H9 (cell line): ENCODE results near the gene WNT10A. TPM values are rescaled to one million over a fixed set of nuclear protein-coding genes. Genes with fewer than 3 reads are reported as not detected.

Experiments
- DNase-seq: peaks from one replicate; pipeline ENCODE4 v3.0.0-alpha.2; 2017
- H2AFZ ChIP-seq: one replicate; pipeline ENCODE4 v1.6.1; 2013; ENCODE audit warnings: mild to moderate bottlenecking, low read length, control low read depth, moderate library complexity
- H2AK5ac ChIP-seq: 2 replicates; pipeline ENCODE4 v1.6.1; 2013; ENCODE audit warnings: low read length, control low read depth, mixed read lengths; ENCODE audit not compliant: insufficient read length
- H2BK120ac ChIP-seq: one replicate; pipeline ENCODE4 v1.6.1; 2013; ENCODE audit warnings: low read depth, mild to moderate bottlenecking, low read length, control low read depth, inconsistent platforms; ENCODE audit not compliant: poor library complexity, severe bottlenecking
- H2BK12ac ChIP-seq: 2 replicates; pipeline ENCODE4 v1.6.1; 2013; ENCODE audit warnings: low read length, control low read depth, mixed read lengths, low read depth; ENCODE audit not compliant: insufficient read length
- H2BK15ac ChIP-seq: 2 replicates; pipeline ENCODE4 v1.6.1; 2013; ENCODE audit warnings: low read depth, low read length, control low read depth
- H2BK20ac ChIP-seq: one replicate; pipeline ENCODE4 v1.6.1; 2013; ENCODE audit warnings: low read depth, mild to moderate bottlenecking, low read length, control low read depth, inconsistent platforms; ENCODE audit not compliant: poor library complexity, severe bottlenecking
- H2BK5ac ChIP-seq: 2 replicates; pipeline ENCODE4 v1.6.1; 2013; ENCODE audit warnings: low read length, control low read depth, mixed read lengths; ENCODE audit not compliant: insufficient read length
- H3K14ac ChIP-seq: 2 replicates; pipeline ENCODE4 v1.6.1; 2013; ENCODE audit warnings: low read length, control low read depth; ENCODE audit not compliant: insufficient read depth
- H3K18ac ChIP-seq: 2 replicates; pipeline ENCODE4 v1.6.1; 2013; ENCODE audit warnings: low read depth, mild to moderate bottlenecking, mixed read lengths, low read length, control low read depth; ENCODE audit not compliant: insufficient read length
- H3K23ac ChIP-seq: 2 replicates; pipeline ENCODE4 v1.6.1; 2013; ENCODE audit warnings: low read length, control low read depth, mixed read lengths, low read depth; ENCODE audit not compliant: insufficient read length
- H3K23me2 ChIP-seq: 2 replicates; pipeline ENCODE4 v1.6.1; 2013; ENCODE audit warnings: low read depth, mild to moderate bottlenecking, mixed read lengths, low read length, control low read depth; ENCODE audit not compliant: insufficient read length, poor library complexity, severe bottlenecking
- H3K27ac ChIP-seq: 2 replicates; pipeline ENCODE4 v1.5.1; 2013; ENCODE audit warnings: low read length, control low read depth, mixed read lengths, low read depth; ENCODE audit not compliant: insufficient read length
- H3K27me3 ChIP-seq: 2 replicates; pipeline ENCODE4 v1.6.1; 2013; ENCODE audit warnings: low read length, control low read depth, inconsistent platforms; ENCODE audit not compliant: insufficient read depth
- H3K4ac ChIP-seq: 2 replicates; pipeline ENCODE4 v1.6.1; 2013; ENCODE audit warnings: low read depth, mild to moderate bottlenecking, control low read depth, inconsistent platforms, low read length, moderate library complexity
- H3K4me1 ChIP-seq: 2 replicates; pipeline ENCODE4 v1.6.1; 2013; ENCODE audit warnings: low read length, control low read depth, inconsistent platforms; ENCODE audit not compliant: insufficient read depth
- H3K4me2 ChIP-seq: 2 replicates; pipeline ENCODE4 v1.6.1; 2013; ENCODE audit warnings: low read length, control low read depth, mixed read lengths; ENCODE audit not compliant: insufficient read length, insufficient read depth
- H3K56ac ChIP-seq: 2 replicates; pipeline ENCODE4 v1.6.1; 2013; ENCODE audit warnings: low read depth, mild to moderate bottlenecking, mixed read lengths, low read length, control low read depth; ENCODE audit not compliant: insufficient read length
- H3K79me1 ChIP-seq: 2 replicates; pipeline ENCODE4 v1.6.1; 2013; ENCODE audit warnings: low read depth, mild to moderate bottlenecking, moderate library complexity, low read length, control low read depth, inconsistent platforms; ENCODE audit not compliant: insufficient read depth, poor library complexity, severe bottlenecking
- H3K79me2 ChIP-seq: 2 replicates; pipeline ENCODE4 v1.6.1; 2013; ENCODE audit warnings: low read length, control low read depth, inconsistent platforms; ENCODE audit not compliant: insufficient read depth
- H3K9ac ChIP-seq: 2 replicates; pipeline ENCODE4 v1.6.1; 2013; ENCODE audit warnings: low read length, control low read depth, mixed read lengths; ENCODE audit not compliant: insufficient read length; ENCODE audit errors: extremely low read depth
- H3K9me3 ChIP-seq: one replicate; pipeline ENCODE4 v1.6.1; 2013; ENCODE audit warnings: low read depth, low read length, inconsistent platforms; ENCODE audit not compliant: control insufficient read depth
- H3T11ph ChIP-seq: one replicate; pipeline ENCODE4 v1.6.1; 2013; ENCODE audit warnings: mild to moderate bottlenecking, low read length, control low read depth, inconsistent platforms
- H4K20me1 ChIP-seq: one replicate; pipeline ENCODE4 v1.6.1; 2013; ENCODE audit not compliant: control insufficient read depth, insufficient read length, insufficient read depth
- H4K5ac ChIP-seq: 2 replicates; pipeline ENCODE4 v1.6.1; 2013; ENCODE audit warnings: low read depth, mild to moderate bottlenecking, mixed read lengths, low read length, control low read depth; ENCODE audit not compliant: insufficient read length
- H4K8ac ChIP-seq: replicated peaks from 2 replicates; pipeline ENCODE4 v1.6.1; 2013; ENCODE audit warnings: low read length, control low read depth, mixed read lengths, low read depth; ENCODE audit not compliant: insufficient read length
- H4K91ac ChIP-seq: 2 replicates; pipeline ENCODE4 v1.6.1; 2013; ENCODE audit warnings: low read depth, mild to moderate bottlenecking, moderate library complexity, mixed read lengths, low read length, control low read depth; ENCODE audit not compliant: insufficient read length
- H3K27ac Mint-ChIP-seq, 3 experiments: 2 replicates in 2 of 3; 3 replicates in 1 of 3; pipeline ENCODE4 v1.8.0; 2020 to 2021; ENCODE audit warnings: mixed read lengths in 3 of 3, mild to moderate bottlenecking in 1 of 3, moderate library complexity in 1 of 3
- H3K27me3 Mint-ChIP-seq: 2 replicates; pipeline ENCODE4 v1.8.0; 2021; ENCODE audit warnings: low read depth, mild to moderate bottlenecking, moderate library complexity, mixed read lengths
- H3K36me3 Mint-ChIP-seq, 3 experiments: 2 replicates in 2 of 3; 3 replicates in 1 of 3; pipeline ENCODE4 v1.8.0; 2020 to 2021; ENCODE audit warnings: low read depth in 3 of 3, mixed read lengths in 3 of 3; ENCODE audit not compliant: insufficient read depth in 1 of 3
- H3K4me1 Mint-ChIP-seq, 2 experiments: 2 replicates each; pipeline ENCODE4 v1.8.0; 2020; ENCODE audit warnings: mixed read lengths in 2 of 2
- H3K4me3 Mint-ChIP-seq, 2 experiments: 2 replicates in 1 of 2; 3 replicates in 1 of 2; pipeline ENCODE4 v1.8.0; 2020 to 2021; ENCODE audit warnings: mild to moderate bottlenecking in 2 of 2, mixed read lengths in 2 of 2, moderate library complexity in 1 of 2
- H3K9me3 Mint-ChIP-seq, 2 experiments: 2 replicates in 1 of 2; 3 replicates in 1 of 2; pipeline ENCODE4 v1.8.0; 2020; ENCODE audit warnings: mild to moderate bottlenecking in 2 of 2, mixed read lengths in 2 of 2, moderate library complexity in 1 of 2
- WGBS: extraction: QIAGEN DNeasy Blood & Tissue Kit; methylation state at CpG from one replicate; pipeline ENCODE4 v1.1.7; 2013; ENCODE audit warnings: missing lambda C conversion rate, low lambda C conversion rate, mixed read lengths; ENCODE audit not compliant: insufficient read length; ENCODE audit errors: extremely low coverage; 5-methylcytosine and 5-hydroxymethylcytosine counted together
- total RNA-seq: library from RNA; stranded (reverse); gene quantifications from 2 replicates; pipeline ENCODE4 v1.2.1, GENCODE V29; 2021
- TF ChIP-seq, protein P1 (sequence below): fragments of 200-600 bp; sonication (generic); conservative IDR thresholded peaks from 3 replicates; pipeline ENCODE4 v1.8.0; 2021; ENCODE audit warnings: antibody characterized with exemption, mild to moderate bottlenecking

Gene WNT10A
- total RNA-seq, 1 experiment from 2014 or later, result not detected

DNA sequence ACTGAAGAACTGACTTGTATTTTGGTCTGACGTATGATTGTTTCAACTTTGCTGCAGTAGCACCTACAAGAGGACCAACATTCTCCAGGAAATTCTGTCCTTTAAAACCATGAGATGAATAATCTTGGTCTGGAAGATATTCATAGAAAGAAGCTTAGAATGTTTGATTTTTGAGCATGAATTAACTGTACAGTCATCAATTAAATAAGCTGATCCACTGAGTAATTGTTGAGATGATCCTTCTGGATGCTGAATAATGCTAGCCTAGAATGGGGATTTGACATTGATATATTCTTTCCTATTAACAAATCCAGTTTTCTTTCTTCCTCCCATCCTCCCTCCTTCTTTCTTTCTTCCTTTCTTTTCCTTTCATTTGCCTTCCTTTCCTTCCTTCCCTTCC is 39.9 kb downstream of the WNT10A start:
- Histone ChIP-seq H2BK20ac (no peak overlapping the region), H3K4ac (no peak overlapping the region), H3K27me3 (no peaks in the 10 kb centered on the region), H3K4me2 (no peak overlapping the region), H3K4me1 (no peaks in the 10 kb centered on the region), H3K9ac (no peak overlapping the region), H2AFZ (no peak overlapping the region), H4K20me1 (no peaks in the 10 kb centered on the region), H2BK12ac (no peak overlapping the region), H2BK120ac (no peak overlapping the region), H4K5ac (no peak overlapping the region), H2BK15ac (no peak overlapping the region), H4K8ac (no peak overlapping the region), H3K18ac (no peak overlapping the region), H3T11ph (no peak overlapping the region), H3K79me1 (no peaks in the 10 kb centered on the region), H3K27ac (no peak overlapping the region), H3K79me2 (no peaks in the 10 kb centered on the region), H3K56ac (no peak overlapping the region), H3K23me2 (no peaks in the 10 kb centered on the region), H3K9me3 (no peaks in the 10 kb centered on the region), H4K91ac (no peak overlapping the region), H2AK5ac (no peak overlapping the region), H2BK5ac (no peak overlapping the region), H3K14ac (no peak overlapping the region), H3K23ac (no peak overlapping the region)
- Mint-ChIP-seq H3K27me3 (peaks cover 4% of the 10 kb centered on the region; the same call in 1 of the 2 replicates), H3K4me3 (no peak overlapping the region), H3K4me1 (no peaks in the 10 kb centered on the region), H3K9me3 (peaks cover 21 to 25% of the 10 kb centered on the region in 2 experiments), H3K36me3 (peaks cover 17 to 23% (median 22%) of the 10 kb centered on the region in 3 experiments), H3K27ac (no peak overlapping the region)
- no CpG with 5 or more reads among the region's 1 CpG for WGBS
- TF ChIP-seq, protein P1, sequence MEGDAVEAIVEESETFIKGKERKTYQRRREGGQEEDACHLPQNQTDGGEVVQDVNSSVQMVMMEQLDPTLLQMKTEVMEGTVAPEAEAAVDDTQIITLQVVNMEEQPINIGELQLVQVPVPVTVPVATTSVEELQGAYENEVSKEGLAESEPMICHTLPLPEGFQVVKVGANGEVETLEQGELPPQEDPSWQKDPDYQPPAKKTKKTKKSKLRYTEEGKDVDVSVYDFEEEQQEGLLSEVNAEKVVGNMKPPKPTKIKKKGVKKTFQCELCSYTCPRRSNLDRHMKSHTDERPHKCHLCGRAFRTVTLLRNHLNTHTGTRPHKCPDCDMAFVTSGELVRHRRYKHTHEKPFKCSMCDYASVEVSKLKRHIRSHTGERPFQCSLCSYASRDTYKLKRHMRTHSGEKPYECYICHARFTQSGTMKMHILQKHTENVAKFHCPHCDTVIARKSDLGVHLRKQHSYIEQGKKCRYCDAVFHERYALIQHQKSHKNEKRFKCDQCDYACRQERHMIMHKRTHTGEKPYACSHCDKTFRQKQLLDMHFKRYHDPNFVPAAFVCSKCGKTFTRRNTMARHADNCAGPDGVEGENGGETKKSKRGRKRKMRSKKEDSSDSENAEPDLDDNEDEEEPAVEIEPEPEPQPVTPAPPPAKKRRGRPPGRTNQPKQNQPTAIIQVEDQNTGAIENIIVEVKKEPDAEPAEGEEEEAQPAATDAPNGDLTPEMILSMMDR, result no peak
- no peak for DNase-seq
